HG03159 (cell line): ENCODE results near the gene RPS6KL1.

Experiments
- ATAC-seq: cut with Tn5 transposase; IDR thresholded peaks from one replicate; pipeline ENCODE4 v1.9.1; 2021; ENCODE audit warnings: mild to moderate bottlenecking, moderate library complexity; ENCODE audit not compliant: unreplicated experiment

The RPS6KL1 gene

DNA sequence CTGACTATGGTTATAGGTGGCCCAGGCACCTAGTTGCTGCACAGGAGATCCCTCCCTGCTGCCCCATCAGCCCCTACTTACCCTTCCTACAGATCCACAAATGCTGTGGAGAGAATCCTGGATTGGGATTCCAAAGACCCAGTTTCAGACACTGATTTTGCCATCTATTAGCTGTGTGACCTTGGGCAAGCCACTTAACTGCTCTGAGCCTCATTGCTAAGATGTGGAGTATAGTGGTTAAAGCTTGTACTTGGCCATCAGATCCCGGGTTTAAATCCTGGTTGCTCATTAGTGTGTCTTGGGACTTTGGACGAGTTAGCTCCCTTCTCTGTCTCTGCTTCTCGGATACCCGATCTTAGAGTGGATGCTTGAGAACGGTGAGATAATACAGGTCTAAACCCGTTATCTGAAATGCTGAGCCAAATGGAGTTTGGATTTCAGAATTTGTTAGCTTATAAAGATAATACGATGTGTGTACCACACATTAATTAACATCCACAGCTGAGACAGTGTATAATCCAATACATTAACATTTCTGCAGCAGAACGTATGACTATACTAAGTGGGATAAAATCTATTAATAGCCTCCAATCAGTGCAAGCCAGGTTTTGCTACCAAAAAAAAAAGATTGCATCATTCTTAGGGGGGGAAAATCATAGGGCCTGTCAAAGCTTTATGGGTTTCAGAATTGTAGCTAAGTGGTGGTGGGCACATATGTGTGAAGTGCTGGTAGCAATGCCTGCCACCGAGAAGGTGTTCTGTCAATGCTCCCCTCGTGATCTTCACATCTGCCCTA, 63.1 kb downstream of the RPS6KL1 start:
- ATAC-seq, result no peak

DNA sequence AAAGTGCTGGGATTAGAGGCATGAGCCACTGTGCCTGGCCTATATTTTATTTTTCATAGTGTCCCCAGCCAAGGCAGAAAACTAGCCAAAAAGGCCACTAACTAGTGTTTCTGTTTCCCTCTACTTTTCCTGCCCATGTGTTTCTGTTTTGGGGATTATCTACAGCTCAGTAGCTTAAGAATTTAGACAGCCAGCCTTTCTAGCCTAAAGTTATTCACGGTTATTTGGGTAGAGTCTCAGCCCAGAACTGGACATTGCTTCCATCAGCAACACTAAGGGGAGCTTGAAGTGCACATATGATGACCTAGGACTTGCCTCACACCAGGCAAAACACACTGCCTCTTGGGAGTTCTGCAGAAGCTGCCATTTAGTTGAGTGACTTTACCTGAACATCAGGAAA, 65.0 kb downstream of the RPS6KL1 start:
- no peak for ATAC-seq

DNA sequence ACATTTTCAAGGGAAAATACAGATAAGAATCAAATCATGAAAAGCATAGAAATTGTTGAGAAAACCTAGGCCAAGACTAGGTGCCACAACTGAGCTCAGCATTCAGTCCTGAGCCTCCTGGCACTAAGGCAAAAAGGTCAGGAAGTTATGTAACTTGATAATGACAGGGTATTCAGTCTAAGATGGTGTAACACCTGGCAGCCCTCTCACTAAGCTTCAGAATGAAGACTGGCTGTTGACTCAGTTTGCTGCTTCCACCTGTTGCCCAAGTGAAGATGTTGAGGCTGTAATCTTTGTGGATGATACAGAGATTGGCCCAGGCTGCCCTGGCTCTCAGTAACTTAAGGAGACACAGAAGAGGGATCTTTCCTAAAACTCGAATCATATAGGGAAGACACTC, 66.7 kb downstream of the RPS6KL1 start:
- ATAC-seq, result no peak

DNA sequence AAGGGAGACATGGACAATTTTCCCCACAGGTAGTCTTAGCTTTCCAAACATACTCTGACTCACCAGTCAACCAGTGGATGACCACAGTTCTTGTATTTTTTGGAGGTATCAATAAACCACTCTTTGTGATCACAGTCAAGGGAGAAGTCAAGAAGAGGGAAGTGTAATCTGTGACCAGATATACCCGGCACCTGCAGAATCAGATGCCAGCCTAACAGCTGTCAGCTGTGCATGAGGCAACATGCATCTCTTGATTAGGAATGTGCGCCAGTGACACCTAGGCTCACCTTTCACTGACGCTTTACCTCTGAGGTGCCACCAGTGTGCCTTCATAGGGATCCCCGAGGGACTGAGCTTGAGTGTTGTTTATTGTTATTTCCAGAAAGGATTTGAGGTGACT, 67.1 kb downstream of the RPS6KL1 start:
- no peak for ATAC-seq

DNA sequence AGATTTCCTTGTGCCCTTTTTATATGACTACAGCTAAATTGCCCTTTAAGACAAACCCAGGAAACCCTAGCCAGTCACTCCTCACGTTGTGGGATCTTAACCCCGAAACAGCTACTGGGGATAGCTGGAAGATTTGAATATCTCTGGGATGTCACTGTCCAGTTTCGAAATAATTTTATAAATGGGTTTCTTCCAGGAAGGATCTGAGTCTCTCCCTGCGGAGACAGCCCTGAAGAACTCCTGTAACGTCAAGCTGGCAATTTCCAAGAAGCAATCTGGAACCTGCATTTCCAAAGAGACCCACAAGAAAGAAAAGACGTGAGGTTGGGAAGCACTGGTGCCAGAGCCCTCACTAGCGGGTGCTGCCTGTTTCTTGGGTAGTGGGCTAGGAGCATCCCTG, 68.0 kb downstream of the RPS6KL1 start:
- ATAC-seq, result no peak
